Neural cell (in vitro differentiated cells): ENCODE data around the gene PADI2. TPM values are rescaled to one million over a fixed set of nuclear protein-coding genes. Genes with fewer than 3 reads are reported as not detected.

Experiments
- H2AFZ ChIP-seq: fragments of 200-600, 300-800 bp; sonication (generic), shearing (Covaris generic); 2 replicates; pipeline ENCODE4 v1.6.0; 2014; ENCODE audit warnings: low read depth, mild to moderate bottlenecking, antibody characterized with exemption, low read length, moderate library complexity
- H3F3A ChIP-seq: fragments of 200-600 bp; shearing (Covaris generic); 2 replicates; pipeline ENCODE4 v1.6.1; 2016; ENCODE audit warnings: mild to moderate bottlenecking, moderate library complexity, mixed read lengths, antibody characterized with exemption, low read length; ENCODE audit not compliant: insufficient read depth, poor library complexity, severe bottlenecking
- H3K27ac ChIP-seq: fragments of 200-600, 300-800 bp; sonication (generic), shearing (Covaris generic); 2 replicates; pipeline ENCODE4 v1.5.1; 2014; ENCODE audit warnings: mild to moderate bottlenecking, low read length, moderate library complexity
- H3K27me3 ChIP-seq: fragments of 300-800, 200-600 bp; sonication (generic), shearing (Covaris generic); 2 replicates; pipeline ENCODE4 v1.6.0; 2014; ENCODE audit warnings: mild to moderate bottlenecking, low read depth, low read length, moderate library complexity; ENCODE audit not compliant: insufficient read depth
- H3K36me3 ChIP-seq: fragments of 300-800, 200-600 bp; sonication (generic), shearing (Covaris generic); 2 replicates; pipeline ENCODE4 v1.5.1; 2014; ENCODE audit warnings: mild to moderate bottlenecking, antibody characterized with exemption, low read length, moderate library complexity; ENCODE audit not compliant: insufficient read depth
- H3K4me2 ChIP-seq: fragments of 300-800, 200-600 bp; sonication (generic), shearing (Covaris generic); 2 replicates; pipeline ENCODE4 v1.6.0; 2014; ENCODE audit warnings: mild to moderate bottlenecking, low read length
- H3K4me3 ChIP-seq: fragments of 300-800, 200-600 bp; sonication (generic), shearing (Covaris generic); 2 replicates; pipeline ENCODE4 v1.5.1; 2014; ENCODE audit warnings: mild to moderate bottlenecking, low read length, moderate library complexity
- H3K79me2 ChIP-seq: fragments of 200-600 bp; shearing (Covaris generic); replicated peaks from 2 replicates; pipeline ENCODE4 v1.6.0; 2014; ENCODE audit warnings: mild to moderate bottlenecking, low read length, moderate library complexity; ENCODE audit not compliant: insufficient read depth
- H3K9ac ChIP-seq: fragments of 300-800, 200-600 bp; sonication (generic), shearing (Covaris generic); 2 replicates; pipeline ENCODE4 v1.6.1; 2016; ENCODE audit warnings: mild to moderate bottlenecking, low read length, mixed read lengths
- H3K9me2 ChIP-seq: fragments of 200-600 bp; shearing (Covaris generic); 2 replicates; pipeline ENCODE4 v1.6.1; 2016; ENCODE audit warnings: mild to moderate bottlenecking, low read length, mixed read lengths; ENCODE audit not compliant: insufficient read depth
- H3K9me3 ChIP-seq: fragments of 200-600, 300-800 bp; sonication (generic), shearing (Covaris generic); 2 replicates; pipeline ENCODE4 v1.6.1; 2016; ENCODE audit warnings: mild to moderate bottlenecking, mixed run types, low read length, moderate library complexity, mixed read lengths
- H4K20me1 ChIP-seq: fragments of 200-600 bp; shearing (Covaris generic); 2 replicates; pipeline ENCODE4 v1.6.1; 2016; ENCODE audit warnings: mild to moderate bottlenecking, mixed run types; ENCODE audit not compliant: insufficient read depth
- CTCF ChIP-seq: fragments of 450-650 bp; IDR thresholded peaks from 2 replicates; pipeline ENCODE4 v1.5.1; 2014; ENCODE audit warnings: antibody characterized with exemption, mild to moderate bottlenecking, moderate library complexity; ENCODE audit not compliant: poor library complexity, severe bottlenecking
- EP300 ChIP-seq: fragments of 450-650 bp; conservative IDR thresholded peaks from 2 replicates; pipeline ENCODE4 v1.6.1; 2014; ENCODE audit warnings: antibody characterized with exemption, mild to moderate bottlenecking, moderate library complexity; ENCODE audit not compliant: poor library complexity, severe bottlenecking
- EZH2 ChIP-seq: fragments of 200-600, 300-800 bp; shearing (Covaris generic), sonication (generic); IDR thresholded peaks from 2 replicates; pipeline ENCODE4 v1.6.1; 2014; ENCODE audit warnings: antibody characterized with exemption, low read length, borderline replicate concordance, mild to moderate bottlenecking; ENCODE audit not compliant: insufficient read depth, poor library complexity, severe bottlenecking
- MXI1 ChIP-seq: fragments of 450-650 bp; conservative IDR thresholded peaks from 2 replicates; pipeline ENCODE4 v1.6.1; 2014; ENCODE audit warnings: antibody characterized with exemption, mild to moderate bottlenecking; ENCODE audit not compliant: poor library complexity, severe bottlenecking
- POLR2AphosphoS5 ChIP-seq: IDR thresholded peaks from 2 replicates; pipeline ENCODE4 v1.6.1; 2012
- RAD21 ChIP-seq: fragments of 450-650 bp; conservative IDR thresholded peaks from 2 replicates; pipeline ENCODE4 v1.6.1; 2014; ENCODE audit warnings: antibody characterized with exemption, mild to moderate bottlenecking, moderate library complexity
- SMC3 ChIP-seq: fragments of 450-650 bp; conservative IDR thresholded peaks from 2 replicates; pipeline ENCODE4 v1.6.1; 2014; ENCODE audit warnings: antibody characterized with exemption, mild to moderate bottlenecking, moderate library complexity; ENCODE audit not compliant: poor library complexity
- TAF1 ChIP-seq: IDR thresholded peaks from 2 replicates; pipeline ENCODE4 v1.6.1; 2012; ENCODE audit warnings: low read depth
- polyA plus RNA-seq: library from polyadenylated mRNA; depleted of rRNA; stranded (reverse); fragments of >200 nt; gene quantifications from 2 replicates; pipeline ENCODE4 v1.2.3, GENCODE V29; 2014
- TF ChIP-seq, protein P1 (sequence below): IDR thresholded peaks from 2 replicates; pipeline ENCODE4 v1.6.1; 2012; ENCODE audit warnings: borderline replicate concordance

The PADI2 gene
- polyA plus RNA-seq, 1 donor from 2014 or later, result 1.6 TPM

- Histone ChIP-seq H3K27ac (no peak overlapping the region), H3K79me2 (no peaks in the 10 kb centered on the region), H3K4me3 (no peak overlapping the region), H3K9me2 (no peaks in the 10 kb centered on the region), H3K4me2 (no peak overlapping the region), H3K36me3 (no peaks in the 10 kb centered on the region), H3K27me3 (no peaks in the 10 kb centered on the region), H3F3A (no peaks in the 10 kb centered on the region), H3K9ac (no peak overlapping the region), H4K20me1 (no peaks in the 10 kb centered on the region), H3K9me3 (no peaks in the 10 kb centered on the region), H2AFZ (no peak overlapping the region)
- TF ChIP-seq SMC3, result no peak
These were observed 9.2 kb downstream of the PADI2 start for GRCh38 chr1:17109892-17110554.

GRCh38 chr1:17108786-17109185 lies 10.5 kb downstream of the PADI2 start:
- no peaks in the 10 kb centered on the region for H3F3A ChIP-seq
- H3K9me2 ChIP-seq, result no peaks in the 10 kb centered on the region
- no peak overlapping the region for H3K9ac ChIP-seq
- H3K27ac ChIP-seq, result no peak overlapping the region
- H3K36me3 ChIP-seq, result no peaks in the 10 kb centered on the region
- no peaks in the 10 kb centered on the region for H3K27me3 ChIP-seq
- H2AFZ ChIP-seq, result no peak overlapping the region
- H3K4me3 ChIP-seq, result no peak overlapping the region
- TF ChIP-seq CTCF (no peak), EZH2 (no peak), TAF1 (no peak), SMC3 (no peak), MXI1 (no peak), EP300 (no peak), RAD21 (no peak), POLR2AphosphoS5 (no peak)
- TF ChIP-seq, protein P1, sequence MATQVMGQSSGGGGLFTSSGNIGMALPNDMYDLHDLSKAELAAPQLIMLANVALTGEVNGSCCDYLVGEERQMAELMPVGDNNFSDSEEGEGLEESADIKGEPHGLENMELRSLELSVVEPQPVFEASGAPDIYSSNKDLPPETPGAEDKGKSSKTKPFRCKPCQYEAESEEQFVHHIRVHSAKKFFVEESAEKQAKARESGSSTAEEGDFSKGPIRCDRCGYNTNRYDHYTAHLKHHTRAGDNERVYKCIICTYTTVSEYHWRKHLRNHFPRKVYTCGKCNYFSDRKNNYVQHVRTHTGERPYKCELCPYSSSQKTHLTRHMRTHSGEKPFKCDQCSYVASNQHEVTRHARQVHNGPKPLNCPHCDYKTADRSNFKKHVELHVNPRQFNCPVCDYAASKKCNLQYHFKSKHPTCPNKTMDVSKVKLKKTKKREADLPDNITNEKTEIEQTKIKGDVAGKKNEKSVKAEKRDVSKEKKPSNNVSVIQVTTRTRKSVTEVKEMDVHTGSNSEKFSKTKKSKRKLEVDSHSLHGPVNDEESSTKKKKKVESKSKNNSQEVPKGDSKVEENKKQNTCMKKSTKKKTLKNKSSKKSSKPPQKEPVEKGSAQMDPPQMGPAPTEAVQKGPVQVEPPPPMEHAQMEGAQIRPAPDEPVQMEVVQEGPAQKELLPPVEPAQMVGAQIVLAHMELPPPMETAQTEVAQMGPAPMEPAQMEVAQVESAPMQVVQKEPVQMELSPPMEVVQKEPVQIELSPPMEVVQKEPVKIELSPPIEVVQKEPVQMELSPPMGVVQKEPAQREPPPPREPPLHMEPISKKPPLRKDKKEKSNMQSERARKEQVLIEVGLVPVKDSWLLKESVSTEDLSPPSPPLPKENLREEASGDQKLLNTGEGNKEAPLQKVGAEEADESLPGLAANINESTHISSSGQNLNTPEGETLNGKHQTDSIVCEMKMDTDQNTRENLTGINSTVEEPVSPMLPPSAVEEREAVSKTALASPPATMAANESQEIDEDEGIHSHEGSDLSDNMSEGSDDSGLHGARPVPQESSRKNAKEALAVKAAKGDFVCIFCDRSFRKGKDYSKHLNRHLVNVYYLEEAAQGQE, result no peak
- no peaks in the 10 kb centered on the region for H3K9me3 ChIP-seq
- H4K20me1 ChIP-seq, result no peaks in the 10 kb centered on the region
- no peaks in the 10 kb centered on the region for H3K79me2 ChIP-seq
- no peak overlapping the region for H3K4me2 ChIP-seq

DNA sequence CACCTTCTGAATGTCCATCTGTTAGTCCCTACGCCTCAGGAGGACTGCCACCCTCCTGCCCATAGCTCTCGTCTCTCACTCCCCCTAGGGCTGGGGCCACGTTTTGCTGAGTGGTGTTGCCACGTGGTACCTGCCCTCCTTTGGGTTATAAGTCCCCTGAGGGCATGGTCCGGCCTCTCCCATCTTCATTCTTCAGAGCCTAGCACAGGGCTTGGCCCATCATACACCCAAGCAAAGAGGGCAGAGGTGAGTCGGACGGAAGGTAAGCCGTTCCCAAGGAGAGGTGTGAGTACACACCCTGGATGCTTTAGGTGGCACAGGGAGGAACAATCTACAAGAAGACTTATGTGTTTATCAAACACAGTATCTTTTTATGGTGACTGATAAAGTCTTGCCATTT lies 10.9 kb downstream of the PADI2 start:
- Histone ChIP-seq H3K4me3 (no peak overlapping the region), H3K9me3 (no peaks in the 10 kb centered on the region), H3K79me2 (no peaks in the 10 kb centered on the region), H3K27me3 (no peaks in the 10 kb centered on the region), H3F3A (no peaks in the 10 kb centered on the region), H3K27ac (no peak overlapping the region), H4K20me1 (no peaks in the 10 kb centered on the region), H3K9ac (no peak overlapping the region), H3K36me3 (no peaks in the 10 kb centered on the region), H3K9me2 (no peaks in the 10 kb centered on the region), H3K4me2 (no peak overlapping the region), H2AFZ (no peak overlapping the region)
- TF ChIP-seq EP300 (no peak), POLR2AphosphoS5 (no peak), RAD21 (no peak), SMC3 (no peak), CTCF (no peak), MXI1 (no peak), TAF1 (no peak), EZH2 (no peak)
- TF ChIP-seq, protein P1, result no peak
